Breast epithelium (tissue), 3 donors: ENCODE data around the gene ARHGAP18.

Source experiments
- POLR2AphosphoS5 ChIP-seq, 3 donors: sonication (generic); formaldehyde crosslinking; IDR thresholded peaks; one replicate each; pipeline ENCODE4 v1.6.1; 2017; ENCODE audit warnings: antibody characterized with exemption in 3 of 3
- TF ChIP-seq, protein P1 (sequence below), 3 donors: fragments of 450-650 bp; IDR thresholded peaks; one replicate each; pipeline ENCODE4 v1.5.1; 2016 to 2017; ENCODE audit warnings: antibody characterized with exemption in 3 of 3, mild to moderate bottlenecking in 3 of 3, moderate library complexity in 3 of 3

DNA sequence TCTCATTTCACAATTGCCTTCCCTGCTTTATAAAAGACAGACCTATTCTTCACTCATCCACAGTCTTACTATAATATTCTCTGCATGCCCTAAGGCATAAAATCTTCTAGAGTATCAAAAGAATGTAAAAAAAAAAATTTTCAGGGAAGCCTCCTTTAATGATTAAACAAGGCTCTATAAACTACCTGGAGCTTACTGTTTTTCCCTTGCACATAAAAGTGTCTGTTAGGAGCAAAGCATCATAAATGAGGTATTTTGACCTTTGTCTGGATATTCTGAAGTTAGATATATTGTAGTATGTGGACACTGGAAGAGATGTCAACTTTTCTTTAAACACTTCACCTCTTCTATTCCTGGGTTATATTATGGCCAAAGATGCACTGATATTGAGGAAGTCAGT lies 97.5 kb downstream of the ARHGAP18 start:
- TF ChIP-seq POLR2AphosphoS5 (IDR thresholded peaks at IDR 0.05): no peak
- TF ChIP-seq, protein P1, sequence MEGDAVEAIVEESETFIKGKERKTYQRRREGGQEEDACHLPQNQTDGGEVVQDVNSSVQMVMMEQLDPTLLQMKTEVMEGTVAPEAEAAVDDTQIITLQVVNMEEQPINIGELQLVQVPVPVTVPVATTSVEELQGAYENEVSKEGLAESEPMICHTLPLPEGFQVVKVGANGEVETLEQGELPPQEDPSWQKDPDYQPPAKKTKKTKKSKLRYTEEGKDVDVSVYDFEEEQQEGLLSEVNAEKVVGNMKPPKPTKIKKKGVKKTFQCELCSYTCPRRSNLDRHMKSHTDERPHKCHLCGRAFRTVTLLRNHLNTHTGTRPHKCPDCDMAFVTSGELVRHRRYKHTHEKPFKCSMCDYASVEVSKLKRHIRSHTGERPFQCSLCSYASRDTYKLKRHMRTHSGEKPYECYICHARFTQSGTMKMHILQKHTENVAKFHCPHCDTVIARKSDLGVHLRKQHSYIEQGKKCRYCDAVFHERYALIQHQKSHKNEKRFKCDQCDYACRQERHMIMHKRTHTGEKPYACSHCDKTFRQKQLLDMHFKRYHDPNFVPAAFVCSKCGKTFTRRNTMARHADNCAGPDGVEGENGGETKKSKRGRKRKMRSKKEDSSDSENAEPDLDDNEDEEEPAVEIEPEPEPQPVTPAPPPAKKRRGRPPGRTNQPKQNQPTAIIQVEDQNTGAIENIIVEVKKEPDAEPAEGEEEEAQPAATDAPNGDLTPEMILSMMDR (IDR thresholded peaks at IDR 0.05): no peak
